WTC11 (cell line): ENCODE measurements around the gene RASL11A. TPM values are rescaled to one million over a fixed set of nuclear protein-coding genes. Genes with fewer than 3 reads are reported as not detected.

Experiments used
- ATAC-seq: fragments of 200-7000 bp; cut with Tn5 transposase; 2 replicates; pipeline ENCODE4 v1.10.0; 2021; ENCODE audit warnings: mild to moderate bottlenecking, moderate library complexity
- CTCF ChIA-PET: fragments of 300-600 bp; sonication (Branson Sonifier 250); formaldehyde crosslinking; loops from one replicate; lab custom pipeline; 2021; ENCODE audit warnings: antibody characterized with exemption; lab: Charles Lee
- POLR2A ChIA-PET: fragments of 350-600 bp; sonication (Branson Sonifier 250); formaldehyde crosslinking; loops from one replicate; lab custom pipeline; 2021; ENCODE audit warnings: antibody characterized with exemption; lab: Charles Lee
- DNase-seq: peaks from one replicate; pipeline ENCODE4 v3.0.0; 2021; ENCODE audit warnings: low spot score
- H3K27ac Mint-ChIP-seq: 2 replicates; pipeline ENCODE4 v1.8.0; 2021; ENCODE audit warnings: mixed read lengths
- H3K27me3 Mint-ChIP-seq: 2 replicates; pipeline ENCODE4 v1.8.0; 2021; ENCODE audit warnings: low read depth, mild to moderate bottlenecking, moderate library complexity, mixed read lengths
- H3K36me3 Mint-ChIP-seq: 2 replicates; pipeline ENCODE4 v1.8.0; 2021; ENCODE audit warnings: mixed read lengths
- H3K4me1 Mint-ChIP-seq: 2 replicates; pipeline ENCODE4 v1.8.0; 2022; ENCODE audit warnings: mixed read lengths
- H3K4me3 Mint-ChIP-seq: 2 replicates; pipeline ENCODE4 v1.8.0; 2021; ENCODE audit warnings: mild to moderate bottlenecking, moderate library complexity, mixed read lengths
- H3K9me3 Mint-ChIP-seq: 2 replicates; pipeline ENCODE4 v1.8.0; 2021; ENCODE audit warnings: mixed read lengths
- CREM ChIP-seq: sonication (generic); formaldehyde crosslinking; IDR thresholded peaks from 2 replicates; pipeline ENCODE4 v1.8.1; 2022; ENCODE audit warnings: mild to moderate bottlenecking, missing genetic modification reagents, moderate library complexity
- ESRRA ChIP-seq: sonication (generic); formaldehyde crosslinking; IDR thresholded peaks from 2 replicates; pipeline ENCODE4 v1.8.1; 2022; ENCODE audit warnings: mild to moderate bottlenecking, missing genetic modification reagents, borderline replicate concordance
- FOXJ3 ChIP-seq: sonication (generic); formaldehyde crosslinking; IDR thresholded peaks from 2 replicates; pipeline ENCODE4 v1.9.0; 2021; ENCODE audit warnings: missing genetic modification reagents, mild to moderate bottlenecking, borderline replicate concordance
- FOXK1 ChIP-seq: sonication (generic); formaldehyde crosslinking; IDR thresholded peaks from 2 replicates; pipeline ENCODE4 v1.8.0; 2022; ENCODE audit warnings: mild to moderate bottlenecking, moderate library complexity, missing genetic modification reagents
- FOXP1 ChIP-seq: sonication (generic); formaldehyde crosslinking; IDR thresholded peaks from 2 replicates; pipeline ENCODE4 v1.8.0; 2022; ENCODE audit warnings: missing genetic modification reagents, mild to moderate bottlenecking, moderate library complexity, borderline replicate concordance
- GTF2I ChIP-seq: fragments of 250-450 bp; sonication (Bioruptor Pico); conservative IDR thresholded peaks from 2 replicates; pipeline ENCODE4 v1.4.0; 2021; ENCODE audit warnings: mild to moderate bottlenecking
- JAZF1 ChIP-seq: fragments of 250-450 bp; sonication (Bioruptor Pico); IDR thresholded peaks from 2 replicates; pipeline ENCODE4 v1.9.0; 2021; ENCODE audit warnings: moderate library complexity, mild to moderate bottlenecking, inconsistent platforms
- MXD4 ChIP-seq: fragments of 250-450 bp; sonication (Bioruptor Pico); IDR thresholded peaks from 2 replicates; pipeline ENCODE4 v1.8.0; 2021; ENCODE audit warnings: mild to moderate bottlenecking, moderate library complexity, borderline replicate concordance
- NFATC4 ChIP-seq: fragments of 250-450 bp; sonication (Bioruptor Pico); IDR thresholded peaks from 2 replicates; pipeline ENCODE4 v1.9.0; 2021; ENCODE audit warnings: mild to moderate bottlenecking
- NFE2L1 ChIP-seq: sonication (generic); formaldehyde crosslinking; IDR thresholded peaks from 2 replicates; pipeline ENCODE4 v1.8.1; 2023; ENCODE audit warnings: missing genetic modification reagents
- NR2C2 ChIP-seq: sonication (generic); formaldehyde crosslinking; IDR thresholded peaks from 2 replicates; pipeline ENCODE4 v1.8.0; 2022; ENCODE audit warnings: mild to moderate bottlenecking, missing genetic modification reagents
- RELA ChIP-seq: sonication (generic); formaldehyde crosslinking; IDR thresholded peaks from 2 replicates; pipeline ENCODE4 v1.8.1; 2022; ENCODE audit warnings: missing genetic modification reagents, mild to moderate bottlenecking, borderline replicate concordance
- RORB ChIP-seq: fragments of 250-450 bp; sonication (Bioruptor Pico); IDR thresholded peaks from 2 replicates; pipeline ENCODE4 v1.9.0; 2021; ENCODE audit warnings: mild to moderate bottlenecking
- SP1 ChIP-seq: sonication (generic); formaldehyde crosslinking; conservative IDR thresholded peaks from 2 replicates; pipeline ENCODE4 v1.8.1; 2022; ENCODE audit warnings: missing genetic modification reagents
- TCF7 ChIP-seq: sonication (generic); formaldehyde crosslinking; IDR thresholded peaks from 2 replicates; pipeline ENCODE4 v1.8.0; 2022; ENCODE audit warnings: mild to moderate bottlenecking, low read depth, missing genetic modification reagents, moderate library complexity
- total RNA-seq: library from RNA; stranded (reverse); gene quantifications from 3 replicates; pipeline ENCODE4 v1.2.3, GENCODE V29; 2021
- TF ChIP-seq, protein P1 (sequence below): fragments of 250-450 bp; sonication (Bioruptor Pico); IDR thresholded peaks from 2 replicates; pipeline ENCODE4 v1.9.0; 2021; ENCODE audit warnings: mild to moderate bottlenecking
- TF ChIP-seq, protein P2 (sequence below): fragments of 250-450 bp; sonication (Bioruptor Pico); IDR thresholded peaks from 2 replicates; pipeline ENCODE4 v1.9.0; 2021; ENCODE audit warnings: mild to moderate bottlenecking, borderline replicate concordance
- TF ChIP-seq, protein P3 (sequence below): fragments of 250-450 bp; sonication (Bioruptor Pico); IDR thresholded peaks from 2 replicates; pipeline ENCODE4 v1.9.0; 2021; ENCODE audit warnings: mild to moderate bottlenecking
- TF ChIP-seq, protein P4 (sequence below): sonication (generic); formaldehyde crosslinking; IDR thresholded peaks from 2 replicates; pipeline ENCODE4 v1.8.0; 2022; ENCODE audit warnings: mild to moderate bottlenecking, missing genetic modification reagents

RASL11A gene
- total RNA-seq, 1 experiment from 2014 or later, result 3.5 TPM

DNA sequence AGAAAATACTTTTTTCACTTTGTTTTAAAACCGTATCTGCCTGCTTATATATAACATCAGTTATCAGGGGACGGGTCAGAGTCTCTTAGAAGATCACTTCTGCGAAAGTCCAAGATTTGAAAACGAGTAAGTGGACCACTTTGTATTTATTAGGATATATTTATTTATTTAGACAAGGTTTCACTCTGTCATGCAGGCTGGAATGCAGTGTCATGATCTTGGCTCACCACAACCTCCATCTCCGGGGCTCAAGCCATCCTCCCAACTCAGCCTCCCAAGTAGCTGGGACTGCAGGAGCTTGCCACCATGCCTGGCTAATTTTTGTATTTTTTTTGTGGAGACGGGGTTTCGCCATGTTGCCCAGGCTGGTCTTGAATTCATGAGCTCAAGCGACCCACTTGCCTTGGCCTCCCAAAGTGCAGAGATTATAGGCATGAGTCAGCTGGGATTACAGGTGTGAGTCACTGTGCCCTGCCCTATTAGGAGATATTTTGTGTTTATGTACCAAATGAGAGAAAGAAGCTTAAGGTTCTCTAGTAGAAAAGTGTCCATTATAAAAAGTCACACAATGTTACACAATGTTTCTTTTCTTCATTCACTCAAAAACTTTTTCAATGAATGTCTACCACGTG, 39.5 kb downstream of the RASL11A start:
- Mint-ChIP-seq H3K27me3 (no peaks in the 10 kb centered on the region), H3K4me3 (no peak overlapping the region), H3K36me3 (no peaks in the 10 kb centered on the region), H3K27ac (no peak overlapping the region), H3K9me3 (no peaks in the 10 kb centered on the region), H3K4me1 (peaks cover 9% of the 10 kb centered on the region)
- ChIA-PET CTCF (interaction anchor here (0.9 to 1.9 kb wide), 2 partner anchors 29 to 52 kb away, joined by 3 to 7 read pairs; no protein-coding TSS in a partner anchor), POLR2A (no interaction called here)
- ATAC-seq, result no peak
- no peak for DNase-seq
- TF ChIP-seq RELA (no peak), TCF7 (CRISPR knock-in tag) (no peak), JAZF1 (CRISPR knock-in tag) (no peak), FOXK1 (CRISPR knock-in tag) (no peak), ESRRA (CRISPR knock-in tag) (no peak), NFE2L1 (CRISPR knock-in tag) (no peak), MXD4 (no peak), CREM (CRISPR knock-in tag) (no peak), GTF2I (CRISPR knock-in tag) (no peak), NR2C2 (CRISPR knock-in tag) (no peak), SP1 (CRISPR knock-in tag) (no peak), RORB (CRISPR knock-in tag) (no peak), NFATC4 (CRISPR knock-in tag) (no peak), FOXJ3 (CRISPR knock-in tag) (no peak), FOXP1 (CRISPR knock-in tag) (no peak)
- TF ChIP-seq, protein P1, sequence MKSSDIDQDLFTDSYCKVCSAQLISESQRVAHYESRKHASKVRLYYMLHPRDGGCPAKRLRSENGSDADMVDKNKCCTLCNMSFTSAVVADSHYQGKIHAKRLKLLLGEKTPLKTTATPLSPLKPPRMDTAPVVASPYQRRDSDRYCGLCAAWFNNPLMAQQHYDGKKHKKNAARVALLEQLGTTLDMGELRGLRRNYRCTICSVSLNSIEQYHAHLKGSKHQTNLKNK (CRISPR knock-in tag), result no peak
- TF ChIP-seq, protein P2, sequence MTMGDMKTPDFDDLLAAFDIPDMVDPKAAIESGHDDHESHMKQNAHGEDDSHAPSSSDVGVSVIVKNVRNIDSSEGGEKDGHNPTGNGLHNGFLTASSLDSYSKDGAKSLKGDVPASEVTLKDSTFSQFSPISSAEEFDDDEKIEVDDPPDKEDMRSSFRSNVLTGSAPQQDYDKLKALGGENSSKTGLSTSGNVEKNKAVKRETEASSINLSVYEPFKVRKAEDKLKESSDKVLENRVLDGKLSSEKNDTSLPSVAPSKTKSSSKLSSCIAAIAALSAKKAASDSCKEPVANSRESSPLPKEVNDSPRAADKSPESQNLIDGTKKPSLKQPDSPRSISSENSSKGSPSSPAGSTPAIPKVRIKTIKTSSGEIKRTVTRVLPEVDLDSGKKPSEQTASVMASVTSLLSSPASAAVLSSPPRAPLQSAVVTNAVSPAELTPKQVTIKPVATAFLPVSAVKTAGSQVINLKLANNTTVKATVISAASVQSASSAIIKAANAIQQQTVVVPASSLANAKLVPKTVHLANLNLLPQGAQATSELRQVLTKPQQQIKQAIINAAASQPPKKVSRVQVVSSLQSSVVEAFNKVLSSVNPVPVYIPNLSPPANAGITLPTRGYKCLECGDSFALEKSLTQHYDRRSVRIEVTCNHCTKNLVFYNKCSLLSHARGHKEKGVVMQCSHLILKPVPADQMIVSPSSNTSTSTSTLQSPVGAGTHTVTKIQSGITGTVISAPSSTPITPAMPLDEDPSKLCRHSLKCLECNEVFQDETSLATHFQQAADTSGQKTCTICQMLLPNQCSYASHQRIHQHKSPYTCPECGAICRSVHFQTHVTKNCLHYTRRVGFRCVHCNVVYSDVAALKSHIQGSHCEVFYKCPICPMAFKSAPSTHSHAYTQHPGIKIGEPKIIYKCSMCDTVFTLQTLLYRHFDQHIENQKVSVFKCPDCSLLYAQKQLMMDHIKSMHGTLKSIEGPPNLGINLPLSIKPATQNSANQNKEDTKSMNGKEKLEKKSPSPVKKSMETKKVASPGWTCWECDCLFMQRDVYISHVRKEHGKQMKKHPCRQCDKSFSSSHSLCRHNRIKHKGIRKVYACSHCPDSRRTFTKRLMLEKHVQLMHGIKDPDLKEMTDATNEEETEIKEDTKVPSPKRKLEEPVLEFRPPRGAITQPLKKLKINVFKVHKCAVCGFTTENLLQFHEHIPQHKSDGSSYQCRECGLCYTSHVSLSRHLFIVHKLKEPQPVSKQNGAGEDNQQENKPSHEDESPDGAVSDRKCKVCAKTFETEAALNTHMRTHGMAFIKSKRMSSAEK (CRISPR knock-in tag), result no peak
- TF ChIP-seq, protein P3, sequence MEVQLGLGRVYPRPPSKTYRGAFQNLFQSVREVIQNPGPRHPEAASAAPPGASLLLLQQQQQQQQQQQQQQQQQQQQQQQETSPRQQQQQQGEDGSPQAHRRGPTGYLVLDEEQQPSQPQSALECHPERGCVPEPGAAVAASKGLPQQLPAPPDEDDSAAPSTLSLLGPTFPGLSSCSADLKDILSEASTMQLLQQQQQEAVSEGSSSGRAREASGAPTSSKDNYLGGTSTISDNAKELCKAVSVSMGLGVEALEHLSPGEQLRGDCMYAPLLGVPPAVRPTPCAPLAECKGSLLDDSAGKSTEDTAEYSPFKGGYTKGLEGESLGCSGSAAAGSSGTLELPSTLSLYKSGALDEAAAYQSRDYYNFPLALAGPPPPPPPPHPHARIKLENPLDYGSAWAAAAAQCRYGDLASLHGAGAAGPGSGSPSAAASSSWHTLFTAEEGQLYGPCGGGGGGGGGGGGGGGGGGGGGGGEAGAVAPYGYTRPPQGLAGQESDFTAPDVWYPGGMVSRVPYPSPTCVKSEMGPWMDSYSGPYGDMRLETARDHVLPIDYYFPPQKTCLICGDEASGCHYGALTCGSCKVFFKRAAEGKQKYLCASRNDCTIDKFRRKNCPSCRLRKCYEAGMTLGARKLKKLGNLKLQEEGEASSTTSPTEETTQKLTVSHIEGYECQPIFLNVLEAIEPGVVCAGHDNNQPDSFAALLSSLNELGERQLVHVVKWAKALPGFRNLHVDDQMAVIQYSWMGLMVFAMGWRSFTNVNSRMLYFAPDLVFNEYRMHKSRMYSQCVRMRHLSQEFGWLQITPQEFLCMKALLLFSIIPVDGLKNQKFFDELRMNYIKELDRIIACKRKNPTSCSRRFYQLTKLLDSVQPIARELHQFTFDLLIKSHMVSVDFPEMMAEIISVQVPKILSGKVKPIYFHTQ (CRISPR knock-in tag), result no peak
- TF ChIP-seq, protein P4, sequence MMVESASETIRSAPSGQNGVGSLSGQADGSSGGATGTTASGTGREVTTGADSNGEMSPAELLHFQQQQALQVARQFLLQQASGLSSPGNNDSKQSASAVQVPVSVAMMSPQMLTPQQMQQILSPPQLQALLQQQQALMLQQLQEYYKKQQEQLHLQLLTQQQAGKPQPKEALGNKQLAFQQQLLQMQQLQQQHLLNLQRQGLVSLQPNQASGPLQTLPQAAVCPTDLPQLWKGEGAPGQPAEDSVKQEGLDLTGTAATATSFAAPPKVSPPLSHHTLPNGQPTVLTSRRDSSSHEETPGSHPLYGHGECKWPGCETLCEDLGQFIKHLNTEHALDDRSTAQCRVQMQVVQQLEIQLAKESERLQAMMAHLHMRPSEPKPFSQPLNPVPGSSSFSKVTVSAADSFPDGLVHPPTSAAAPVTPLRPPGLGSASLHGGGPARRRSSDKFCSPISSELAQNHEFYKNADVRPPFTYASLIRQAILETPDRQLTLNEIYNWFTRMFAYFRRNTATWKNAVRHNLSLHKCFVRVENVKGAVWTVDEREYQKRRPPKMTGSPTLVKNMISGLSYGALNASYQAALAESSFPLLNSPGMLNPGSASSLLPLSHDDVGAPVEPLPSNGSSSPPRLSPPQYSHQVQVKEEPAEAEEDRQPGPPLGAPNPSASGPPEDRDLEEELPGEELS, result no peak
